ENCODE results near the gene KRTAP19-3.

DNA sequence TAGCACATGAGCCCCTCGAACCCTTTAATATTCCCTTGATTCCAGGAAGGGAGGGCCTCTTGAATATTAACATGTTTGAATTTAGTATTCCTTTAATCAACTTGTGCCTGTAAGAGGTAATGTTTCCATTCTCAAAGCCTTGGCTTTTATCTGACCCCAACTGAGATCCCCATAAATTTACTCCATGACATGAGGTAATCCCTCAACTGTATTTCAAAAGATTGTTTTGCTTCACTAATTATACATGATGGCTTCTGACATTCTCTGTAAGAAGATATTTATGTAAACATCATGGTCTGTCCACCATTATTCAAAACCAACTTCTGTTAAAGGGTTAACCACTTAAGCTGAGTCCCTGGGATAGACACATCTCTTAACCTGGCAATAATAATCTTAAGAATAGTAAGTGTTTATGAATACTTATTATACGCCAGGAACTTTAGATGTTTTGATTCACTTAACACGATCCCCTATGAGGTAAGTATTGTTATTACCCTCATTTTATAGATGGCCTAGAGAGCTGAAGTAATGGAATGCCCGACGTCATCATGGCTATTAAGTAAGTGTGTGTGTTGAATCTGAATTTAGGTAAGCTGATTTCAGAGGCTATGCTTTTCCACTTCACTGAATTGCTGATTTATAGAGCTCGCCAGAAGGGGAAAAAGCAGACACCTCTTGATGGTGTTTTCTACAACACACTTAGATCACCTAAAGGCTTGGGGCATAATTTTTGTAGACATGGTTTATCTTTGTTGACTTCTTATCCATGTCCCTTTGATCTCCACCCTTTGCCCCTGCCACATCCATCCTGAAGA, 22.7 kb downstream of the KRTAP19-3 start:
- no peak for TF ChIP-seq CTCF (IDR thresholded peaks at IDR 0.05)
- TF ChIP-seq POLR2A (IDR thresholded peaks at IDR 0.05) = no peak

Measured in testis (tissue), 2 donors.